ENCODE measurements around the gene HLA-F. TPM values are rescaled to one million over a fixed set of nuclear protein-coding genes. Genes with fewer than 3 reads are reported as not detected.

The HLA-F gene
- total RNA-seq, 1 donor = 30.4 TPM

DNA sequence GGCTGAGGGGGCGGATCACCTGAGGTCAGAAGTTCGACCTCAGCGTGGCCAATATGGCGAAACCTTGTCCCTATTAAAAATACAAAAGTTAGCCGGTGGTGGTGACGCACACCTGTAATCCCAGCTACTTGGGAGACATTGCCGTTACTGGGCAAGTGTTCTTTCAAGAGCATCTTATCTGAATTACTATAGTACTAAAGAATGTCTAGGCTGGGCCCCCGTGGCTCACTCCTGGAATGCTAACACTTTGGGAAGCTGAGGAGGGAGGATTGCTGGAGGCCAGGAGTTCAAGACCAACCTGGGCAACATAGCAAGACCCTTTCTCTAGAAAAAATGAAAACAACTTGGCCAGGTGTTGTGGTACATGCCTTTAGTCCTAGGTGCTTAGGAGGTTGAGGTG, 41.4 kb upstream of the HLA-F start:
- H3K9me3 ChIP-seq (ENCODE audit: low read depth, low read length) = no peaks in the 10 kb centered on the region
- no peak overlapping the region for H2AFZ ChIP-seq (ENCODE audit: low read length)
- H3K27ac ChIP-seq (ENCODE audit: low read depth, low read length) = no peak overlapping the region
- H4K20me1 ChIP-seq (ENCODE audit: insufficient read depth, low read length) = no peaks in the 10 kb centered on the region
- no peak for DNase-seq (ENCODE audit: insufficient read length, low spot score, missing footprints)
- TF ChIP-seq CTCF (IDR thresholded peaks at IDR 0.05; ENCODE audit: extremely low read depth, low read depth, low read length) = no peak
- no peaks in the 10 kb centered on the region for H3K4me1 ChIP-seq (ENCODE audit: insufficient read depth, low read length)
- no peaks in the 10 kb centered on the region for H3K27me3 ChIP-seq (ENCODE audit: insufficient read depth, low read length)
- H3K4me3 ChIP-seq (ENCODE audit: insufficient read depth, low read length) = no peak overlapping the region
- H3K4me2 ChIP-seq (ENCODE audit: insufficient read depth, low read length) = no peak overlapping the region
- H3K79me2 ChIP-seq (ENCODE audit: insufficient read depth, low read length) = no peaks in the 10 kb centered on the region
- H3K36me3 ChIP-seq (ENCODE audit: insufficient read depth, low read length) = no peaks in the 10 kb centered on the region

DNA sequence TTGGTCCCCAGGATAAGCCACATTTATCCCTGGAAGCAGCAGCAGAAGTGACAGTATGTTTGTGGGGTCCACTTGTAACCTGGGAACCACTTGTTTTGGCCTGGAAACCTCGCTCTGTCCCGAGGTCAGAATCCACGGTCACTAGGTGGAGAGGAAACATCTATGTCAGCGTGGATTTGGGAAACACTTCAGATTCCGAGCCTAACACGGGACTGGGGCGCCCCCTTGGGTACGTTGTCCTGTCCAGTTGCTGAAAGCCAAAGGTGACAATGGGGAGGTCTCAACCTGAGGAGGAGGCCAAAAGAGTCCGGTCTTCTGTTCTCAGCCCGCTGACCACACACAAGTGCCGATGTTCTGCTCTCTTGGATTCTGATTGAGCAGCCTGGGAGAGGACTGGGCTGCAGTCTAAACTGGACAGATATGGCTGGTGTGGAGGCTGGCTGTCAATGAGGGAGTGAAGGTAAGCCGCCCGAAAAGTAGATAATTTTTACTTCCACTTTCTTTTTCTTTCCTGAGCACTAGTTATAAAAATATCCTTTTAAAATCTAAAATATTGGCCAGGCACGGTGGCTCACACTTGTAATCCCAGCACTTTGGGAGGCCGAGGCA, 37.4 kb upstream of the HLA-F start:
- no peaks in the 10 kb centered on the region for H3K79me2 ChIP-seq (ENCODE audit: insufficient read depth, low read length)
- TF ChIP-seq CTCF (IDR thresholded peaks at IDR 0.05; ENCODE audit: extremely low read depth, low read depth, low read length) = no peak
- no peak overlapping the region for H2AFZ ChIP-seq (ENCODE audit: low read length)
- no peak overlapping the region for H3K4me2 ChIP-seq (ENCODE audit: insufficient read depth, low read length)
- no peak overlapping the region for H3K27ac ChIP-seq (ENCODE audit: low read depth, low read length)
- no peak overlapping the region for H3K4me3 ChIP-seq (ENCODE audit: insufficient read depth, low read length)
- H3K4me1 ChIP-seq (ENCODE audit: insufficient read depth, low read length) = no peaks in the 10 kb centered on the region
- no peaks in the 10 kb centered on the region for H3K27me3 ChIP-seq (ENCODE audit: insufficient read depth, low read length)
- H3K36me3 ChIP-seq (ENCODE audit: insufficient read depth, low read length) = no peaks in the 10 kb centered on the region
- no peaks in the 10 kb centered on the region for H3K9me3 ChIP-seq (ENCODE audit: low read depth, low read length)
- no peak for DNase-seq (ENCODE audit: insufficient read length, low spot score, missing footprints)
- H4K20me1 ChIP-seq (ENCODE audit: insufficient read depth, low read length) = no peaks in the 10 kb centered on the region

- Histone ChIP-seq H2AFZ (ENCODE audit: low read length) (no peak overlapping the region), H3K9me3 (ENCODE audit: low read depth, low read length) (no peaks in the 10 kb centered on the region), H3K4me1 (ENCODE audit: insufficient read depth, low read length) (no peaks in the 10 kb centered on the region), H3K27ac (ENCODE audit: low read depth, low read length) (no peak overlapping the region), H3K79me2 (ENCODE audit: insufficient read depth, low read length) (no peaks in the 10 kb centered on the region), H3K27me3 (ENCODE audit: insufficient read depth, low read length) (no peaks in the 10 kb centered on the region), H4K20me1 (ENCODE audit: insufficient read depth, low read length) (no peaks in the 10 kb centered on the region), H3K4me3 (ENCODE audit: insufficient read depth, low read length) (no peak overlapping the region), H3K4me2 (ENCODE audit: insufficient read depth, low read length) (no peak overlapping the region), H3K36me3 (ENCODE audit: insufficient read depth, low read length) (no peaks in the 10 kb centered on the region)
- TF ChIP-seq CTCF (IDR thresholded peaks at IDR 0.05; ENCODE audit: extremely low read depth, low read depth, low read length) = no peak
- no peak for DNase-seq (ENCODE audit: insufficient read length, low spot score, missing footprints)
Observed at GRCh38 chr6:29694637-29695036, 28.6 kb upstream of the HLA-F start.

GRCh38 chr6:29696147-29697125, 26.8 kb upstream of the HLA-F start:
- H2AFZ ChIP-seq (ENCODE audit: low read length) = no peak overlapping the region
- TF ChIP-seq CTCF (IDR thresholded peaks at IDR 0.05; ENCODE audit: extremely low read depth, low read depth, low read length) = peak; percentile 64
- no peaks in the 10 kb centered on the region for H3K4me1 ChIP-seq (ENCODE audit: insufficient read depth, low read length)
- H3K27ac ChIP-seq (ENCODE audit: low read depth, low read length) = no peak overlapping the region
- no peaks in the 10 kb centered on the region for H3K79me2 ChIP-seq (ENCODE audit: insufficient read depth, low read length)
- no peaks in the 10 kb centered on the region for H3K27me3 ChIP-seq (ENCODE audit: insufficient read depth, low read length)
- H4K20me1 ChIP-seq (ENCODE audit: insufficient read depth, low read length) = no peaks in the 10 kb centered on the region
- no peak overlapping the region for H3K4me2 ChIP-seq (ENCODE audit: insufficient read depth, low read length)
- no peaks in the 10 kb centered on the region for H3K9me3 ChIP-seq (ENCODE audit: low read depth, low read length)
- DNase-seq (ENCODE audit: insufficient read length, low spot score, missing footprints) = no peak
- no peak overlapping the region for H3K4me3 ChIP-seq (ENCODE audit: insufficient read depth, low read length)
- no peaks in the 10 kb centered on the region for H3K36me3 ChIP-seq (ENCODE audit: insufficient read depth, low read length)

All from osteoblast (primary cell).